Activated CD8-positive, alpha-beta memory T cell treated with anti-CD3 and anti-CD28 coated beads, Interleukin-2, amount 50 U/mL, for 48 hours (primary cell): ENCODE measurements around the gene PCNA.
"Not testable (repeated sequence)": the region's sequence is repeated elsewhere in the genome, so short reads cannot be mapped to it uniquely, and the experiment has no call there.

Source experiments
- DNase-seq: peaks from one replicate; pipeline ENCODE4 v3.0.0-alpha.2; 2020

PCNA gene

DNA sequence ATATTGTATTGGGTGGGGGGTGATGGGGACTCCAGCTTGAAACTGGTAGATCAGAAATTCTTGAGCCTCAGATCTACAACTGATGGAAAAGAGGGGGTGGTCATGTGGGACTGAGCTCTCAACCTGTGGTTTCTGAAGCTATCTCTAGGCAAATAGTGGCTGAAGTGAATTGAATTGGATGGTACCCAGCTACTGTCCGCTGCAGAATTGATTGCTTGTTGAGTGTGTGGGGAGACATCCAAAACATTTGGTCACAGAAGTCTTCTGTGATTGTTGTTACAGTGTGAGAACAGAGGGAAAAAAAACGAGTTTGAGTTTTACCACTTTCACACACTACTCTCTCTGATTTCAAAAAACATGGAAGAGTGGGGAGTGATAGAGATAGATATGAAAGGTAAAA, 21.9 kb upstream of the PCNA start:
- DNase-seq: no peak

DNA sequence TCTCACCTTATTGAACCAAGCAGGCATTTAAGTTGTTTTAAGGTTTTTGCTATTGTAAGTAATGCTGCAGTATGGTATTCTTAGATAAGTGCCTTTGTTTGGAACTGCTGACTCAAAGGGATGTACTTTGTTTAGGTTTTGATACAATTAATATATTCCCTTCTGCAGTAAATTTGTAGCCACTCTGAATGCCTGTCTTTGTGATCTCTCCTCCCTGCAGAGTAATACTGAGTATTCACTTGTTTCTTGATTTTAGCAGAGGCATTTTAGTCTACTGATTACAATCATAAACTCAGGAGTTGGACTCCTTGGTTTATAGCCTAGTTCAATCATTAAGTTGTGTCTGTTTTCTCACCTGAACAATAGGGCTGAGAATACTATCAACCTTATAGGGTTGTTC, 20.4 kb upstream of the PCNA start:
- DNase-seq: no peak

DNA sequence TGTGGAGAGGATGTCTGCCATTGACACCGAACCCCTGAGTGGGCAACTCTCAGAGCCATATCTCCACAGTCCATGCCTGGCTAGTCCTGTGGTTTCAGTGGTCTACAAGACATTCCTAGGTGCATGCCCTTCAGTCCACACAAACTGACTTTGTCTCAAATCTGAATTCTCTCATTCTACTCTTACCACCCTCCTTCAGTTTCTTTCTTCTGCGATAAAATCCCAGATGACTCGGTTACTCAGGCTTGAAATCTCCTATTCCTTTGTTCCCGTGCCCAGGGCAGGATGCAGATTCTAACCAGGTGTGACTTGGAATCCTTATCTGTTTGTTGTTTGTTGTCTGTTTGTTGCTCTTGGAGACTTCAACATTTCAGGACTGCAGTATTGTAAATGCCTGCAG, 16.3 kb upstream of the PCNA start:
- no peak for DNase-seq

DNA sequence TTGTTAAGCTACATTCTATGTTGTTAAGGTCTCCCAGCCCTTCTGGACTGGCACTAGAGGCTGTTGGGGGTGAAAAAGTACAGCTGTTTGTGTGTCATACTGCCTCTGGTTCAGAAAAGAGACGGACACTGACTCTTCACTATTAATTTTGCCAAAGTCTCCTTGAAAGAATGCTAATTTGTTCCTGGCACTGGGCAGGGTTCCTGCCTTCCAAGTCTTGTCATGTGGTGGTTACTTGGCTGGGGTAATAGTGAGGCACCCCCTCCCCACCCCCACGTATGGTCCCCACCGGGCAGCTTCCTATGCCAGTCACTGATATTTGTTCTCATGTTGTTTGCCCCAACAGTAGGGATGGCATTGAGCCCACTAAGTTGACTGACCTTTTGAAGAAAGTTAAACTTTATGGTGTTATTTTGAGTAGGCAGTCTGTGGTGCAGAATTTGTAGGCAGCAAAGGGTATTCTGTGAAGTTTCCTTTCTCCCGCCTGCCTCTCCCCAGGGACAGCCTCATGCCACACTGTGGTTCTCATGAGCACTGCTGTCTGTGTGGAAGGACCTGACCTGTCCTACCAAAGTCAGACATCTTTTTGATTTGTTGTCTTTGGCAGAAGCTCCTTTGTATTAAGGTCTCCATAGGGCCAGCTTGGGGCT, 15.7 kb upstream of the PCNA start:
- DNase-seq: peak; percentile 41

DNA sequence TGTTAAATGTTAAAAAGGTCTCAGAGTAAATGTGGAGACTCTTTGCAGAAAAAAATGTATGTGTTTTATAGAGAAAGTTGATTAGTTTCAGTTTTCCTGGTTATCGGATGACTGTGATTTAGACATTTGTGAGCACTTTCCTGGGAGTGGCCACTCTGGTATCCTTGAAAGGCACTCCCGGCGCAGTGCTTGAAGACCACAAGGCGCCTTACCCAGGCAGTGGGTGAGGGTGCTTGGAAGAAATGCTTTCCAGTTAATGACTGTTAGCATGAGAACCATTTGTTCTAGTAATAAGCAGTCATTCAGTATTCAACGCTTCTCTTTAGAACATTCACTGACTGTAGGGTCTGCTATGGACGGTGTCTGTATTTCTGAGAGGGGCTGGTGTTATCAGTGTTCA, 14.2 kb upstream of the PCNA start:
- DNase-seq: no peak

DNA sequence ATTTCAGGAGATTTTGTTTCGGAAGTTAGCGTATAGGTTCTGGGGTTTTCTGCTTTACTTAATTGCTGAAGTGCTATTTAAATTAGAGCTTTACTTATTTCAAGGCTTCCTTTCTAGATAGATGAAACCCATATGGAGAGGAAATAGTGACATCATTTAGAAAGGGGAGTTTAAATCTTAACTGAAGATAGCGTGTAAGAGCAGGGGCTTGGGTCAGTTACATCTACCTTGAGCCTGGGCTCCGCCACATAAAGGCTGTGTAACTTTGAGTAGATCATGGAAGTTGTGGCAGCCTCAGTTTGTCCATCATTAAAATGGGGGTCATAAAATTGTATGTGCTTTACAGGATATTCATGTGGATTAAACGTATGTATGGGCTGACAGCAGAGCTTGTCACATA, 11.7 kb upstream of the PCNA start:
- peak; percentile 29 for DNase-seq

DNA sequence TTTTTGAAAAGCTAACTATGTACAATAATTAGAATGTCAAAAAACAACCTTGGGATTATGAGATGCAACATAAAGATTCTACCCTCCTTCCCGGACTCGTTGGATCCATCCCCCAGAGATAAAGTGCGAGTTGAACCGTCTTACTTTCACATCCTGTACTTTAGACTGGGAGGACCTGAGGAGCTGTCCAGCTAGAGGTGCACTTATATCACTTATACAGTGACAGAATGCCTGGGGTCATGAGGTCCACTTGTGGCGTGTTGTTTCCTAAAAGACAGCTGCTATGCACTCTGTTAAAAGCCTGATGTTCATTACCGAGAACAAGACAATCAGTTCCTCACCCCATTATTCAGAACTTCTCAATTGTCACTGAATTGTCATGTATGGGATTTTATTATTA, 9.1 kb upstream of the PCNA start:
- peak; percentile 37 for DNase-seq

DNA sequence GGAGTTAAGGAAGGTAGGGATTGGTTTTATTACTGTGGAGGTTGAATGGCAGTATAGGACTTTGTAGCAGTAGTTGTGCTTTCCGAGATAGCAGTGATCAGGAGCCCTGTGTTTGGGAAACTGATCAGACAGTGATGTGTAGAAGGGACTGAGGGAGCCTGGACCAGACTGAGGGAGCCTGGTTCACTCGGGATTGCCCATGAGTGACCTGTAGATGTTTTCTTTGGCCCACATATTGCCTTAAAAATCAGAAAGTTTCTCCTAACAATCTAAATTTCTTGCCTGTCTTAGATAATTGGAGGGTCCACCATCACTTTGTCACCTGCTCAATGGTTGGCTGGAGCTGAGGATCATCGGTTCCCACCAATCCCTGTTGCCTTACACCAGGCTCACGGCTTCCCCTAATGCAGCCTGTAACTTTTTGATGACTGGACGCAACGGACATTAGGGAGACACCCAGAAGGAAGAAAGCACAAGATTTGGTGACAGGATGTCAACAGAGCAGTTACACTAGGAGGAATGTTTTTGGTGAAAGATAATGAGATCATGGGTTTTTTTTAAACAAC, 8.2 kb upstream of the PCNA start:
- no peak for DNase-seq

DNA sequence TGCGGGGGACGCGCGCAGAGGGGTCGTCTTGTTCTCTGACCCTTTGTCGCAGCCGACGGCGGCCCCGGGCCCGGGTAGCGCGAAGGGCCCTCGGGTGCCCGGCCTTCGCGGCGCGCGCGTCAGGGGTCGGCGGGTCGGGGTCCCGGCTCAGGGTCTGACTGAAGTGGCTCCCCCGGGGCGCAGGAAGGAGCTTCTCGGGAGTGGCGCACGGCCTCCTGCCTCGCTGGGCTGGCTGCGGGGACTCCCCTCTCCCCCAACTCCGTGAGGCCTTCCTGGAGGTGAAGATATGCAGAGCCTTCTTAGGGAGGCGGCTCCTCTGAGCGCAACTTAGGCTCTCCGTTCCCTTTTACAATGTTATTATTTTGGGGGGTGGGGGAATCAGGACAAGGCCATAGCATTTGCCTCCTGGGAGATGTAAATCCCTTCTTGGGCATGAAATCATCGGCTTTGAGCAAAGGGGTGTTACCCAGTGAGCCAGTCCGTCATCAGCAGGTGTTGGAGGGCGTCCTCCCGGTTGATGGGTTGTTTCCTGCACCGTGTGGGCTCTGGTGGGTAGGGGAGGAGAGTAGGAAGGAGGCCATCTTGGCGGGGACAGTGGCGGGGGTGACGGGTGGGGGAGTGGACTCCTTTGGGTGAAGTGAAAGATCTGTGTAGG, 7.6 kb upstream of the PCNA start:
- DNase-seq: peak; percentile 85

DNA sequence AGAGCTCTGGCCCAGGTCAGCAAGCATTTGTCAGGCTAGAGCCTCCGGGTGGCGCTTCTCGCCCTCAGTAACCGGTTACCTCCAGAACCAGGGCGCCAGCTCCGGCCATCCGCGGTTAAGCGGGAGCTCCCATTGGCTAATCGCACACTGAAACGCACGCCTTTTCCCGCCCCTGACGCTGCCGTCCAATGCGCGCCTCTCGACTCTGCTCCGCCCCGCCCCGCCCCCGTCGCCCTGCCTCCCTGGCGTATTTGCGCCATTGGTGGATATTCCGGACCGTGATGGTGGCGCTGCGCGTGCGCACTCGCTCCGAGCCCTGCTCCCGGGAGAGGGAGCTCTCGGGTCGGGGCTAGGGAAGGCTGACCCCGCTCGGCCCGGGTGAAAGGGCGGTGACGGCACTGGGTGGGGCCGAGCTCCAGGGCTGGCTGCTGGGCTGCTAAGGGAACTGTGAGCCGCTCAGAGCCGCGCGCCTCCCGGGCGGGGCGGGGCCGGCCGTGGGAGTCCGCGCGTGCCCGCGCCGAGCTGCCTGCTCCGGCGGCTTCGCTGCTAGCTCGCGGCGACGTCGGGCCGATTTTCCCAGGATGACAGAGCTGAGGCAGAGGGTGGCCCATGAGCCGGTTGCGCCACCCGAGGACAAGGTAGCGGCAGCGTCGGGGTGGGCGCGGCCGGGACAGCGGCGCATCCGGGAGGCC, 6.9 kb upstream of the PCNA start, which contains the start of gene CDS2:
Gene CDS2 (plus strand): TSS at position 497 of the 692 bp plus-strand sequence. CDS start 85 bp downstream, at position 582.
- DNase-seq: peak; percentile 100

DNA sequence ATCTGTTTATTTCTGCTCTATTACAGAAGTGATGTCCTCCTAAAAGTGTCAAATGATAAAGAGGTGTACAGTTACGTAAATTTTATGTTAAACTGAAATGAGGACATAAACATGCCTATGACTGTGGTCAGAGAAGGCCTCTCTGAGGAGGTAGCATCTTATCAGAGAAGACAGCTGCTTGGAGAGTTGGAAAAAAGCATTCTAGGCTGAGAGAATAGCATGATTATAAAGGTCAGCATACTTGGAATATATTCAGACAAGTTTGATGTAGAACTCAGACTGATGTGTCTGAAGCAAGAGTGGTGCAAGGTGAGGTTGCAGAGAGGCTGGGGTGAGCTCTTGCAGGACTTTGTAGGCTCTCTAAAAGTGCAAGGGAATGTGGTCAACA, 3.1 kb upstream of the PCNA start:
- no peak for DNase-seq

DNA sequence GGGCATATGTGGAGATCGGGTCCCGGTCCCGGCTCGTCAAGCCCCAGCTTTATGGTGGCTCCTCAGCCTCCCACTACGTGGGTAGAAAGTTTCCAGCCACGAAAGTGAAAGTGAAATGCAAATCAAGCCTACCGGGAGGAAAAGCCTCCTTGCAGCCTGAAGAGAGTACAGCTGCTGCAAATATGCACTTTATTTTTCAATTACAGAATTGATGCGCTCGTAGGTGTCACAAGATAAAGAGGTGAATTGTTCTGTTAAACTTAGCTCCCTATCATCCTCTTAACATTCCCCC, 373 bp upstream of the PCNA start:
- no peak for DNase-seq

DNA sequence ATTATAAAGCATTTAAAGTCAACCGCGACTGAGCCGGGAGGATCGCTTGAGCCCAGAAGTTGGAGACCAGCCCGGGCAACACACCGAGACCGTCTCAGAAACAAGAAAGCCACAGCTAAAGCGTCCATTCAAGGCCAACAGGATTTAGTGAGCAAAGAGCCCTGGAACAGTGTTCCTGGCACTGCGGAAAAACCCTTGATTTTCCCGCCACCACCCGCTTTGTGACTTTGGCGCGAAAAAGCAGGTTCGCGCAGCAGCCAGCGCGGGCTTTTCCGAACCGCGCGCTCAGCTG, 669 bp downstream of the PCNA start:
- DNase-seq: no peak

DNA sequence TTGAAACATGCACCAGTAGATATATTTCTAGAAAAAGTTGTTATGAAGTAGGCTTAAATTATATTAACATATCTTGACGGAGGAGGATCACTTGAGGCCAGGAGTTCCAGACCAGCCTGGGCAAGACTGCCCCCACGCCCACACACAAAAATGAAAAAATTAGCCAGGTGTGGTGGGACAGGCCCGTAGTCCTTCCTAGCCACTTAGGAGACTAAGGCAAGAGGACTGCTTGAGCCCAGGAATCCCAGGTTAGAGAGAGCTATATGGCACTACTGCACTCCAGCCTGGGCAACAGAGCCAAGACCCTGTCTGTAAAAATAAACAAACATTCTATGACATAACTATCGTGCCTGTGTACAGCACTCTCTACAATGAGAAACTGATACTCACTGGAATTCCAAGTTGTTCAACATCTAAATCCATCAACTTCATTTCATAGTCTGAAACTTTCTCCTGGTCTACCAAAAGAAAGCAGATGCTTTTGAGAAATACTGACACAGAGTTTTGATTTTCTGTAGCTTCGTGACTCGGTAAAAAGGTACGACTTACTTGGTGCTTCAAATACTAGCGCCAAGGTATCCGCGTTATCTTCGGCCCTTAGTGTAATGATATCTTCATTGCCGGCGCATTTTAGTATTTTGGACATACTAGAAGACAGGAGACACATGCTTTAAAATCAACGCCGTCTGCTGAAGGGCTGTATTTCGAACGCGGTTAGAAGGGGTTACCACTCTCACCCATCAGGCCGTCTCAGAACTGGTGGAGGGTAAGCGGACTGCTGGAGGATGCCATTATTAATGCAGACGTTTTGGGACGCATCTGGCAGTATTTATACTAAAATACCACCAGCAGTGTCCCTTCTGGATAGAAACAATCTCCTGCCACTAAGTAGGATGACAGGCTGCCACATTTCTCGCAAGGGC, 1.3 kb downstream of the PCNA start:
- peak; percentile 61 for DNase-seq

DNA sequence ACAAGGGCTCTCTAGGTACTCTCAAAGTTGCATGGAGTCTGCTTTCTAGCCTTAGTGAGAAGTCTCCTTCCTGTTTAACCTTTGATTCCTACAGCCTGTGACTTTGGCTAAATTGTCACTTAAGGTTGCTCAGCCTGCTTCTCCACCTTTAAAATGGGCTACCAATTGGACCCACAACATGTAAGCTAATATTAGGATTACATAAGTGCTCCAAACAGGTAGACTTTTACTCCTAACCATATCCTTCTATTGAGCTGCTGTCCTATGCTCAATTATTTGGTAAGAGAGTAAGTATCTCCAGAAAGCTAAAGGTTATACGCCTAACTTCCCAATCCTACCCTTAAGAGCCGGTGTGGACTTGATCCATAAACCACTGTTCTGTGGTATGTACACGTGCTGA, 2.9 kb downstream of the PCNA start:
- no peak for DNase-seq

DNA sequence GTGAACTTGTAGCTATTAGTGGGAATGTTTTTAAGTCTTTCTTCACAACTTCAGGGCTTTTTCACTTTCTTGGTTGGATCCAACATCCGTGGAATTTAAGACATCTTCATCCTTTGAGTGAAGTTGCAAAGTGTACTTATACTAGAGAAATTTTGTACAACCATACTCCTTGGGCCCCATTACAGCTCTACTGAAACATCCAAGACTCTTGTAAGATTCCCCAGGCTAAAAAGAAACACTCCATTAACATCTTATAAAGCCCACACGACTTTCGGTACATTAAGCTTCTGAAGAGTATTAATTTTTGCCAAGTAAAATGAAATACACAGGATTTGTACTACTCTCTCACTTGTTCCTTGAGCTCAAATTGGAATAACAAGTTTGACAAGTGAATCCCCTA, 5.4 kb downstream of the PCNA start:
- no peak for DNase-seq

DNA sequence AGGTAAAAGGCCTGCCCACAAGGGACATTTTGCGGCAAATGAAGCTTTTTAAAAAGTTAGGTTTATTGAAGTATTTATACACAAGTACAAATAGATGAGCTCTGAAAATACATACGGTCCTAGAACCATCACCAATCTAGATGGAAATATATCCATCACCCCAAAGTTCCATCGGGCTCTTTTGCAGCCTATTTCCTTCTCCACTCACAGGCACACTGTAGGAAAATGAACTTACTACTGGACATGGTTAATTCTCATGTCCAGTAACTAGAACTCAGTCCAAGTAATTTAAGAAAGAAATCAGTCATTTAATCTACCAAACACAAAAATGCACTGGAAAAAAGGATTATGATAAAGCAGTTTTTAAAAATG, 6.2 kb downstream of the PCNA start:
- no peak for DNase-seq

DNA sequence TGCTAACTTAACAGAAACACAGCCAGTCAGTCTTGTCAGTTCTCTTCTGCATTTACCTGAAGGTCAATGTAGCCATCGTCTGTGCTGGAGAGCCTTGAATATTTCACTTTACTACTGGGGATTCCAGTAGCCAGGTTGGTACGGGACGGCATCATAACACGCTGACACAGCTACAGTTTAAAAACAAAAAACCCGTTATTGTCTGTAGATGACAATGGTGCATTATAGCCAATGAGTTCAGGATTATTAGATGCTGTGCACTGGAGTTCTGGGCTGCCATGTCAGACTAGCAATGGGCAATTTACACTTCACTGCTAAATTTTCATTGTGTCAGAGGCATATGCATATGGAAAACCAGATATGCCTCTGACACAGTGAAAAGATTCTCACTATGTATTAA, 10.5 kb downstream of the PCNA start:
- DNase-seq: no peak

DNA sequence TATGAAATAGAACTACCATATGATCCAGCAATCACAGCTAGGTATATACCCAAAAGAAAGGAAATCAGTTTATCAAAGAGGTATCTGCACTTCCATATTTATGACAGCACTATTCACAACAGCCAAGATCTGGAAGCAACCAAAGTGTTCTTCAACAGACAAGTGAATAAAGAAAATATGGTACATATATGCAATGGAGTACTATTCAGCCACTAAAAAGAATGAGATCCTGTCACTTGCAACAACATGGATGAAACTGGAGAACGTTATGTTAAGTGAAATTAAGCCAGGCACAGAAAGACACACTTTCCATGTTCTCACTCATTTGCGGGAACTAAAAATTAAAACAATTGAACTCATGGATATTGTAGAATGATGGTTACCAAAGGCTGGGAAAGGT, 15.3 kb downstream of the PCNA start:
- no peak for DNase-seq

DNA sequence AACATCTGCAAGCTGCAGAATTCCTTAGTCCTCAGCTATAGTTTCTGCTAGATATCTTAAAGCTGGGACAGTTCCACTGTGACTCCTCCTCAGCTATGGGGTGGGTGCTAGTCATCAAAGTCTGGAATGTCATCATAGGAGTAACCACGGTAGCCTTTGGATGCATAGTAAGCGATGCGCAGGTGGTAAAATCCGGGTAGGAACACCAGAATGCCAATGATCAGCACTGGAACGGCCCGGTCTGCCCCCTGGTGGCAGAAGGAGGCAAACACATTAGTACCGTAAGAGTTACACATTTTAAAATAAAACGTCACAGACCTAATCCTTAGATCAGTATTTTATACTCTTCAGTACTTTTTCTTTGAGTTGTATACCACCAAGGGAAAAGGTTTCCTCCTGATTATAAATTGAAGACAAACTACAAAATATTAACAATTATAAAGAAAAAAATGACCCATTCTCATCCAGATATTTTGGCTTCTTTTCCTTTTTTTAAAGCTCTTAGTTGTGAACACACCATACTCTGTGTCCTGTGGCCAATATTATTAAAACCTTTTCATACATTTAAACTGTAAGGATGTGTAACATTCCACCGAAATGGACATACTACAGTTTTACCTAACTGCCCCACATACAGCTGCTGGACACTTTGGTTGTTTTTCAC, 18.9 kb downstream of the PCNA start:
- DNase-seq: peak; percentile 89

DNA sequence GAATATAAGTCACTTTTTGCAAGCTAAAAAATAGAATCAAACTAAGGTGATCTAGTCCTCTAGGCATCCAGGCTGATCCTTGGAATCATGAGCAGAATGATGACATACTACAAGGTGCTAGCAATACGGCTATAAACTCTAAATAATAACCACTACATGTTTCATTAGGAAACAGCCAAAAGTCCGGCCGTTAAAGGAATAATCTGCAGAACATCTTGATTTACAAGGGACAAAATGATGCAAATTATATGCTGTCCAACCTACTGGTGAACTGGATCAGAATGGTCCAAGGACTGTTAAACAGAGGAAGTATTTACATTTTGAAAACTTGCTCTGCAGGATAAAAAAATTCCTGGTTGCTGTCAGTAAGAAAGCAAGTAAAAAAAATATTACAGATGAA, 19.8 kb downstream of the PCNA start:
- DNase-seq: not testable (repeated sequence)

DNA sequence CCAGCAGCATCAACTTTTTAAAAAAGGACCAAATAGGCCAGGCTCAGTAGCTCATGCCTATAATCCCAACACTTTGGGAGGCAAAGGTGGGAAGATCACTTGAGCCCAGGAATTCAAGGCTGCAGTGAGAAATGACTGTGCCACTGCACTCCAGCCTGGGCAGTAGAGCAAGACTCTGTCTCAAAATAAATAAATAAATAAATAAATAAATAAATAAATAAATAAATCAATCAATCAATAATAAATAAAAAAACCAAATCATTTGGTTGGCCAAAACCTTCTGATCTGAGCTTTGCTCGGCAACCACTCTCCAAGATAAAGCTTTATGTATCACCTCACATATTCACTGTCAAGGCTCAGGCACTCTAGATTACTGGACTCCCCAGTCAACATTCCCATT, 20.7 kb downstream of the PCNA start:
- not testable (repeated sequence) for DNase-seq

DNA sequence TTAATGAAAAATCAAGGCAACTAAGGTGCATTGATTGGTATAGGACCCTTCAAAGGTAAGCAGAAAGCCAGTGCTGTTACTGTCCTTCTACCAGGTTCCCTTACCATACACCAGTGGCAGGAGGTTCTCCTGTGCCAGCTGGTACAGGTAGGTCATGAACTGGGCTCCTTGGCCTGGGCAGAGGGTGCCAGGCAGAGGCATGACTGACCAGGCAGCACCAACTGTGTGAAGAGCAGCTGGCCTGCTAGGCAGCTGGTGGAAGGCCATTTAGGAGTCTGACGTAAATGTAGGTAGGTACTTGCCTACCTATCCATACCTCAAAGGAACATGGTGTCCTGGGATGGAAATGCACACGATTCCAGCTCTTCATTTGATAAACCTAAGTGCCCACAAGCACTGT, 23.3 kb downstream of the PCNA start:
- DNase-seq: no peak
